ENCODE results near the gene CHD1. TPM values are rescaled to one million over a fixed set of nuclear protein-coding genes. Genes with fewer than 3 reads are reported as not detected.
"Not testable (repeated sequence)": the region's sequence is repeated elsewhere in the genome, so short reads cannot be mapped to it uniquely, and the experiment has no call there.

CHD1 gene
- 10 to 100 TPM; 51.1 to 72.0 (median 68.1) TPM for polyA plus RNA-seq (ENCODE audit: insufficient read length in 4 of 4)

DNA sequence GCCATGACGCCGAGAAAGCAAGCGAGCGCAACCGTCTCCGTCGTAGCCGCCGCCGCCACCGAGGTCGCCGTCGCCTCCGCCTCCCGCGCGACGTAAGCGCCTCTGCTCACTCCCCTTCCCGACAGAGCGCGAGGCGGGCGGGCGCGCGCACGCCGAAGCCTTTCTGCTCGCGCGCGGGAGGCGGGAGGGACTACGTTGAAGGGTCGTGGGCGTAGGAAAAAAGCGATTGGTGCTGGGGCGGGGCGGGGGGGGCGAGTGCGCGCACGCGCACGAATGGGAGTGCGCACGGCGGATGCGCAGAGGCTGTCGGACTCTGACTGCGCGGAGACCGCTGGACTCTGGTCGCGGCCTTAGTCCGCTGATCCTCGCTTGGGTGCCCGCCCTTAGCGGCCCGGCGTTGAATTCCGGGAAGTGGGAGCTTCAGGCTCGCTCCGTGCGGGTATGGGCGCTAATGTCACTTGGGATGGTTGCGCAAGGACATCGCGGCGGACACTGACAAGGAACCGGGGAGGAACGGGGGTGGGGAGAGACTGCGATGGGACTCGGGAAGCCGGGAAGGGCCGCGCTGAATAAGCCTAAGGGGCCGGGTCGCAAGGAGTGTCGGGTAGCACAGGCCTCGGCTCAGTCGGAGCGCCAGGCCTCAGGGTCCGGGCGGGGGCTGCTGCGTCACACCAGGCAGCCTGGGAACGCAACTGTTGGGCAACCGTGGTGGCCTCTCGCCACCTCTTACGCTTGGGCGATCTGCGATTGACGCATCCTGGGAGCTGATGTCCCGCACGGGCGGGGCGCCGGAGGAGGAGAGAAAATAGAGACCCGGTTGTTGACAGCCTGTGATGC lies at the start of gene CHD1:
Gene CHD1 (minus strand): TSS at position 135 of the 837 bp plus-strand sequence. CDS start 2,621 bp downstream, outside the sequence.
- peak; percentile 91 to 94 (median 92) for DNase-seq (ENCODE audit: low read depth in 4 of 4, low spot score in 3 of 4)

DNA sequence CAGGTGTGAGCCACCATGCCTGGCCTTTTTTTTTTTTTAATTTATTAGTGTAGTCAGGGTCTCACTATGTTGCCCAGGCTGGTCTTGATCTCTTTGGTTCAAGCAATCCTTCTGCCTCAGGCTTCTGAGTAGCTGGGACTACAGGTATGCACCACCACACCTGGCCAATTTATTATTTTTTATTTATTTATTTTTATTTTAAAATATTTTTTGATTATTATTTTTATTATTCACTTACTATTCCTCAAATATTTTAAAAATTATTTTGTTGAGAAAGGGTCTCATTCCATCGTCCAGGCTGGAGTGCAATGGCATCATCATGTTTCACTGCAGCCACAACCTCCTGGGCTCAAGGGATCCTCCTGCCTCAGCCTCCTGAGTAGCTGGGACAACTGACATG lies 49.7 kb upstream of the CHD1 start:
- no peak for DNase-seq (ENCODE audit: low read depth in 4 of 4, low spot score in 3 of 4)

DNA sequence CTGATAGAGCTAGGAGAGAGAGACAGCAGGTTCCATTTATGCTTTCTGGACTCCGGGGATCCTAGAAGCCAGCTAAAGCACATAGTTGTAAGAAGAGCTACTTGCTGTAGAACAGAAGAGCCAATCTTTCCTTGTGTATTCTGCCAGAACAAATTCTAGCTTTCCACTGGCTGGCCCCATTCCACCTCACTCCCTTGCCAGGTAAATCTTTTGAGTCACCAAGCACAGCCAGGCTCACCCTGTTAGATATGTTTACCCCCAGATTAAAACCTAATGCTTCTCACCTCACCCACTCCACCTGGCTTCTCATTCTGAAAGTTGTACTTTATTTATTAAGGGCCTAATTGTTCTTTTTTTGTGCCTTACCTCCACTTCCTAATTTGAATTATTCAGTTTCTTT lies 48.9 kb upstream of the CHD1 start:
- no peak for DNase-seq (ENCODE audit: low read depth in 4 of 4, low spot score in 3 of 4)

DNA sequence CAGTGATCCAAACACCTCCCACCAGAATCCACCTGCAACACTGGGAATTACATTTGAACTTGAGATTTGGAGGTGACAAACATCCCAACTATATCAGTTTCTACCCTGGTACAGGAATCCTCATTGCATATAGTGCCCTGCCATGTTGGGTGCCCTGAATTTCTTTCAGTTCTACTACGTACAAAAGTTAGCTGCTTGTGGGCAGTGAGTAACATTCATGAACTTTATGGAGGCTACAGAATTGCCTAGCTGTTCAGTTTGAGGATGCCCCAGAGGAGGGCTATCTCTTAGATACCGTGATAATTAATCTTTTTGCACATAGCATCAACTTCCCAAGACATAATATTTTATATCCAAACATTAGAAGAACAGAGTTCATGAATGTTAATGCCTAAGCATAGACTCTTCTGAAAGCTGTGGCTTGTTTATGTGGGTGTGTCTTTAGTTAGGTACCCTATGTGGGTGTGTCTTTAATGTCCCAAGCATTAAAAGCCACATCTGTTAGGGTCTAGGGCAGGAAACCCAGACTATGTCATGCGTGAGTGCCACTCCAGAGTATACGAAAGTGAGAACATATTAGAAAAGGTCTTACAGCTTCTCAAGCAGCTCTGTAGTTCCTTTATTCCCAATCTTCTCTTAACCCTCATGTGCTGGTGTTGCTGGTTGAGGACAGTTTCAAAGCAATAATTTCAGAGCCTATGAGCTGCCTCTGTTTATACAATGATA lies 47.0 kb upstream of the CHD1 start:
- DNase-seq (ENCODE audit: low read depth in 4 of 4, low spot score in 3 of 4), result no peak

DNA sequence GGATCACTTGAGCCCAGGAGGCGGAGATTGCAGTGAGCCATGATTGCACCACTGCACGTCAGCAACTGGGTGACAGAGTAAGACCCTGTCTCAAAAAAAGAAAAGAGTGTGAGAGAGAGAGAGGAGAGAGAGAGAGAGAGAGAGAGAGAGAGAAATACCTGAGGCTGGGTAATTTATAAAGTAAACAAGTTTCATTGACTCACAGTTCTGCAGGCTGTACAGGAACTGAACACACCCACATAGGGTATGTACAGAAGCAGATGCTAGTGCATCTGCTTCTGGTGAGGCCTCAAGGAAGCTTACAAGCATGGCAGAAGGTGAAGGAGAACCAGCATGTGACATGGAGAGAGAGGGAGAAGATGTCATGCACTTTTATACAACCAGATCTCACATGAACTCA lies 46.4 kb upstream of the CHD1 start:
- no peak for DNase-seq (ENCODE audit: low read depth in 4 of 4, low spot score in 3 of 4)

DNA sequence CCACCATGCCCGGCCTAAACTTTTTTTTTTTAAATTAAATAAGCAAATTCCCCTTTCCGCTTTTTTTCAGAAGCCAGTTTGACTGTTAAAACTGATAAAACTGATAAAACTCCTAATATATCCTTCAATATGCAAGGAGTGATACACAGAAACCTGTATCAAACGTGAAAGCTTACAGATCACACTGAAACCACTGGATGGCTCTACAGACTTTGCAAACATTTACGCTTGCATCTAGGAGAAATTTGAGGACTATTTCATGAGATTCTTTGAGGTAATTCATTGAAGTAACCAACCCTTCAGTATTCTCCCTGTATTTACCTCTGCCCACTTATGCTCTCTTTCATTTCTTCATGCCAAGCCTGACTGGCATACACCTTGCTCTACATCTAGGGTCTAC lies 40.6 kb upstream of the CHD1 start:
- DNase-seq (ENCODE audit: low read depth in 4 of 4, low spot score in 3 of 4), result no peak

DNA sequence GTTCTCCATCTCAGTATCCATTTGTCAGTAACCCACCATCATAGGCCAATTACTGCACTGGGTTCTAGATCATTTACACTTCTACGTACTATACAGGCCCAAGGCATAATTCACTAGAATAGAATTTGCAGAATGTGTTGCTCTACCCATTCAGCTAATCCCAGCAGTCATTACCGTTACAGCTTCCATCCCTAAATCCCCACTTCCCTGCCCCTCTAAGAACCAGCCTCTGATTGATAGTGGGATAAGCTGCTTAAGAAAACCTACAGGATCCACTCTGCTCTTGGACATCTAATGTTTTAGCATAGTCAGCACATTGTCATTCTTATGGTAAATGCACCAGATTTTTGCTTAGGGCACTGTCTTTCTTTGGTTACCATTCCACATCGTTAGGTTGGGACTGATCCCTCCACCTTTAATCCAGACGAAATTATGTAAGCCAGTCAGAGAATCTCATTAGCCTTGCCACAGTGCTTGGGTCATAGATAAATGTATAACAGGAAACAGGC lies 39.3 kb upstream of the CHD1 start:
- DNase-seq (ENCODE audit: low read depth in 4 of 4, low spot score in 3 of 4), result no peak

DNA sequence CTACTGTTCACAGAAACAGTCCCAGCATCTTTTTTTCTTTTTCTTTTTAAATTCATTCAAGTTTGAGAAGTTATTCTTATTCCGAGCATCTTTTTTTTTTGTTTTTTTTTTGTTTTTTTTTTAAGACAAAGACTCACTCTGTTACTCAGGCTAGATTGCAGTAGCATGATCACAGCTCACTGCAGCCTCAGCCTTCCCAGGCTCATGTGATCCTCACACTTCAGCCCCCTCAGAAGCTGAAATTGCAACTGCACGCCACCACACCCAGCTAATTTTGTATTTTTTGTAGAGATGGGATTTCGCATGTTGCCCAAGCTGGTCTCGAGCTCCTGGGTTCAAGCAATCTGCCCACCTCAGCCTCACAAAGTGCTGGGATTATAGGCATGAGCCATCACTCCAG lies 36.4 kb upstream of the CHD1 start:
- no peak for DNase-seq (ENCODE audit: low read depth in 4 of 4, low spot score in 3 of 4)

DNA sequence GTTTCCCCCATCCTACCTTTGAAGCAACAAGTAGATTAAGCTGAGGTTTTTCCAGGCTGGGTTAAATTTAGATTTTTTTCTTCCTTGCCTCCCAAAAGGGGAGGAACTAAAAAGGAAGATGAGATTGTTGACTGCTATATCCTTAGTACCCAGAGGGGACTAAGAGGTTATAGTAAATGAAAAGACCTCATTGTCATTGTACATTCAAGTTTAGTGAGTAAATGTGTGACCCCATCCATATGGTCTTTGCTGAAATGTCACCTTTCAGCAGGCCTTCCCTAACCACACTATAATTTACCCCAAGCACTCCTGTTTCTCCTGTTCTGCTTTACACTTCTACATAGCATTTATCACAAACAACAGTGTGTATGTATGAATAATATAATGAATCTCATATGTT lies 35.8 kb upstream of the CHD1 start:
- no peak for DNase-seq (ENCODE audit: low read depth in 4 of 4, low spot score in 3 of 4)

DNA sequence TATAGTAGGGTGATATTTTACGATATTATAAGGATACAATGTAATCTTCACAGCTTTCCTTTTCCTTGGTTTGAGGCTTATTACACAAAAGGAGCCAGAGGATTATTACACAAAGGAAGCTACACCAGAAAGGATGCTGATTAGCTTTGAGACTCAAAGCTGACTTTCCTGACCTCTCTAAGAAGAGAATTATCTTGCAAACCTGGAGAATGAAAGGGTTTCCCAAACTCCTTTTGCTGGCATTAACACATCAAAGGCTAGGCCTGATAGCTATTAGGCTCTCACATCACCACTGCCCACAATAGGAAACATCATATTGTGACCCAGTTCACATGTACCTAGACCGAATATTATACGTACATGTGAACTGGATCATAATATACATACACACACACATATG lies 34.2 kb upstream of the CHD1 start:
- no peak for DNase-seq (ENCODE audit: low read depth in 4 of 4, low spot score in 3 of 4)

DNA sequence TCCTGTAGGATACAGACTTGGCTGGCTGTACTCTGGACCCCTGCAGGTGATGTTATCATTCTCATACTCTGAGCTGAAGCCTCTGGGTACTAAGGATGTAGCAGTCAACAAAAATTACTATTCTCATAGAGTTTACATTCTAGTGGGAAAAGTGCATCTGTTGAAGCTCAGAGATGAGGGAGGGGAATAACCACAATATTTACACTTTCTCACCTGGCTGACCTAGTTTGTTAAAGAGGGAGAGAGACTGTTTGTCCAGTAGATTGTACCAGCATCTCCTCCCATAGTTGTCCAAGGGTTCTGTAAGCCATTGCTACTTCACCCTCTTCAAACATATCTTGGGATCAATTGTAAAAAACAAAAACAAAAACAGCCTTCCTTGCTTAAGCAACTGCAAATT lies 33.8 kb upstream of the CHD1 start:
- DNase-seq (ENCODE audit: low read depth in 4 of 4, low spot score in 3 of 4), result no peak

DNA sequence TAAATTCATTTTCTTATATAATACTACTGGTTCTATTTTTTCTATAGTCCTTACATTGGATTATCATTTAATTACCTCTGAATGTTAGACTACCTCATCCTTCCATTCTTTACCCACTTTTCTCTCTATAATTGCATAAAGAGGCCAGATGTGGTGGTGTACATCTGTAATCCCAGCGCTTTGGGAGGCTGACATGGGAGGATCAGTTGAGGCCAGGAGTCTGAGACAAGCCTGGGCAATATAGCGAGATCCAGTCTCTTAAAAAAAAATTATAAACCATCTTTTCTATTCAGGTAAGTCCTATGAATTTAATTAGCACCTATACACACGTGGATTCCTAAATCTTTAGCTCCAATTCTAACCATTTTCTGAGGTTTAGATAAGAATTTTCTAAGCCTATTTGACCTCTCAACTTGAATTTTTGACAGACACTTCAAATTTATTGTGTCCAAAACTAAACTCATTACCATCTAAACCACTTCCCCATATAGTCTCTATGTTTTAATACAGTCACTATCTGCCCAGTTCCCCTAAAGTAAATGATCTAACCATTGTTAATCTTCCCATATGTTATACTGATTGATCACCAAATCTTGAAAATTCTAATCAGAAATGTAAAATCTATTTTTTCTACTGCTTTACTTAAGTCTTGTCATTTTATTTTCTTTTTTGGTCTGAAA lies 33.0 kb upstream of the CHD1 start:
- no peak for DNase-seq (ENCODE audit: low read depth in 4 of 4, low spot score in 3 of 4)

DNA sequence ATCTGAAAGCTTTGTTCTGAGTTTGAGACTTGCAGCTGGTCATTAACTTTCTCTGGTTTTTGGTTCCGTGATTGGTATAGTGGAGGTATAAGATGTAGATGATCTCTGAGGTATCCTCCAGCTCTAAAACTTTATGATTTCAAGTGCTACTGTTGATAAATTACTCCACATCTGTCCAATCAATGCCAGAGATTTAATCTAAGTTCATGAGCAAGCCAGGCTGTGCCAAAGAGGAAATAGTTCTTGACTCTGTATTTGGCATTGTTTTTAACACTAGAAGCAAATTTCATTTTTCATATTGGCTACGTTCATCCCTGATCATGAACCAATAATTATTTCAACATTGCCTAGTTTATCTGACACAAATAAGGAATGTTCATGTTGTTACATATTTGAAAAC lies 28.5 kb upstream of the CHD1 start:
- no peak for DNase-seq (ENCODE audit: low read depth in 4 of 4, low spot score in 3 of 4)

DNA sequence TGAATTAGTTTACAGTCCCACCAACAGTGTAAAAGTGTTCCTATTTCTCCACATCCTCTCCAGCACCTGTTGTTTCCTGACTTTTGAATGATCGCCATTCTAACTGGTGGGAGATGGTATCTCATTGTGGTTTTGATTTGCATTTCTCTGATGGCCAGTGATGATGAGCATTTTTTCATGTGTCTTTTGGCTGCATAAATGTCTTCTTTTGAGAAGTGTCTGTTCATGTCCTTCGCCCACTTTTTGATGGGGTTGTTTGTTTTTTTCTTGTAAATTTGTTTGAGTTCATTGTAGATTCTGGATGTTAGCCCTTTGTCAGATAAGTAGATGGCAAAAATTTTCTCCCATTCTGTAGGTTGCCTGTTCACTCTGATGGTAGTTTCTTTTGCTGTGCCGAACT lies 27.1 kb upstream of the CHD1 start:
- DNase-seq (ENCODE audit: low read depth in 4 of 4, low spot score in 3 of 4), result not testable (repeated sequence)

DNA sequence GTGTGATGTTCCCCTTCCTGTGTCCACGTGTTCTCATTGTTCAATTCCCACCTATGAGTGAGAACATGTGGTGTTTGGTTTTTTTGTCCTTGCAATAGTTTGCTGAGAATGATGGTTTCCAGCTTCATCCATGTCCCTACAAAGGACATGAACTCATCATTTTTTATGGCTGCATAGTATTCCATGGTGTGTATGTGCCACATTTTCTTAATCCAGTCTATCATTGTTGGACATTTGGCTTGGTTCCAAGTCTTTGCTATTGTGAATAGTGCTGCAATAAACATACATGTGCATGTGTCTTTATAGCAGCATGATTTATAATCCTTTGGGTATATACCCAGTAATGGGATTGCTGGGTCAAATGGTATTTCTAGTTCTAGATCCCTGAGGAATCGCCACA lies 26.7 kb upstream of the CHD1 start:
- not testable (repeated sequence) for DNase-seq (ENCODE audit: low read depth in 4 of 4, low spot score in 3 of 4)

DNA sequence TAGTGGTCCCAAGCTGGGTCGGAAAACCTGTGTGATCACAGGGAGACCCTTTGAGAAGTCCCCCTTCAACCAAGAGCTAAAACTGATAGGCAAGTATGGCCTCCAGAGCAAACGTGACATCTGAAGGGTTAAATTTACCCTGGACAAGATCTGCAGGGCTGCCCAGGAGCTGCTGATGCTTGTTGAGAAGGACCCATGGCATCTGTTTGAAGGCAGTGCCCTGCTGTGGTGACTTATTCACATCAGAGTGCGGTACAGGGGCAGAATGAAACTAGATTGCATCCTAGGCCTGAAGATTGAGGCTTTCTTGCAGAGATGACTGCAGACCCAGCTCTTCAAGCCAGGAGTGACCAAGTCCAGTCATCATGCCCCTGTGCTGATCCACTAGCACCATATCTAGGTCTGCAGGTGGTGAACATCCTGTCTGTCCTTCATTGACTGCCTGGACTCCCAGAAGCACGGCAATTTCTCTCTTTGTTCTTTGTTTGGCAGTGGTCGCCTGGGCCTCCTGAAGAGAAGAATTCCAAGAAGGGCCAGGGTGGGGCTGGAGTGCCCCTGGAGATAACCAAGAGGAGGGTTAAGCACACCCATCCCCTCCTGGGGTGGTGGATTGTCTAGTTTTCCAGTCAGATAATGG lies 25.7 kb upstream of the CHD1 start:
- DNase-seq (ENCODE audit: low read depth in 4 of 4, low spot score in 3 of 4), result no peak

DNA sequence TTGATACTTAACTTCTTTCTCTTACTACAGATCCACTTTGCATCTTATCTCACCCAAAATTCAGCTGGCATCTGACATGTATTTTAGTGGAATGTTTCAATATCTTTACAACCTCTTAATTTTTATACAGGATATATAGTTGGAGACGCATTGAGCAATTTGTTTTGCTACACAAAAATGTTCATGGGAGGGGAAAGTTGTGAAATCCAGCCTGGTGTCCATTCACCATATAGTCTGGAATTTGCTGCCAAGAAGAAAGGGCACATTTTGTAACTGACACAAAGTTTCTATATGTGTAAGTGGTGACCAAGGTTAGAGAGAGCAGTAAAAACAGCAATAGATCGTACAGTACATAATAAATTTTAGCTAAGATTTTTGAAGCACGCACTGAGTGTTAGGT lies 14.0 kb upstream of the CHD1 start:
- no peak for DNase-seq (ENCODE audit: low read depth in 4 of 4, low spot score in 3 of 4)

DNA sequence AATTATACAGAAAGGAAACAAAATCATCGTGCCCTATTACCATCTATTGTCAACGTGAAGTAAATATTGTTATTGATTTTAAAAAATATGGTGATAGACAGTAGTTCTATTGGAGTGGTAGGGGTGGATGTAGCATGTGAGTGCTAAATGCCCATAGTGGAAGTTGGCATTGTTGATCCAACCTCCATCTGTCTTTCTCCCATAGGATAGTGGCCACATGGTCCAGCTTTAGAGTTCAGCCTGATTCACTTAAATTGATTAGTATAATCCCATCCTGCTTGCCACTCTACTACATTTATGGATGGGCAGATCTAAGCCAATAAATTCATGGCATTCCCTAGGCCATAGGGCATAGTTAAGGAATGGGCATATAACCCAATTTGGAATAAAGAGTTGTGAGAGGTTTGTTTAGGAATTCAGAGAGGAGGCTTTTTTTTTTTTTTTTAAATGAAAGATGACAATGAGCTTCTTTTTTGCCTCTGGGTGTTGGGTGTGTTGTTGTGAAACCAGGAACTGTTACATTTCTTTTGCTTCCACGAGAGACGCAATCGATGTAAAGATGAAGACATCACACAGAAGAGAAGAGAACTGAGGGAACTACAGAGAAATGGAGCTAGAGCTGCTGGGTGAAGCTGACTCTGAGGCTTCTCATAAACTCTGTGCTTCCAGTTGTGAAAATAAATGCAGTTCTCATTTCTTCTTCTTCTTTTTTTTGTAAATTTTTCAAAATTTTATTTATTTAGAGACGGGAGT lies 12.5 kb upstream of the CHD1 start:
- no peak for DNase-seq (ENCODE audit: low read depth in 4 of 4, low spot score in 3 of 4)

DNA sequence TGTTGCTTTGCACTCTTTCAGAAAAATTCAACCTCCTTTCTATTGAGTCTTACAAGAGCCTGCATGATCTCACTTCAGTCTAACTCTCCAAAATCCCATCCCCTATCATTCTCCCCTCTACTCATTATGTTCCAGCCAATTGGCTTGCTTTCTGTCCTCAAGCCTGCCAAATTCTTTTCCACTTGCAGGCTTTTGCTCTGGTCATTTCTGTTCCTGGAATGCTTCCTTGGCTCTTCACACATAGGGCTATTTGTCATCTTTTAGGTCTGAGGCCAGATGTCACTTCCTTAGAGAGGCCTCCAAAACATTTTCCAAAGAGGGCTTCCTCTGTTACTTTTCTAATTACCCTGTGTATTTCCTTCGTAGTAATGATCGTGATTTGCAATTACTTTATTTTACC lies 11.8 kb upstream of the CHD1 start:
- DNase-seq (ENCODE audit: low read depth in 4 of 4, low spot score in 3 of 4), result no peak

DNA sequence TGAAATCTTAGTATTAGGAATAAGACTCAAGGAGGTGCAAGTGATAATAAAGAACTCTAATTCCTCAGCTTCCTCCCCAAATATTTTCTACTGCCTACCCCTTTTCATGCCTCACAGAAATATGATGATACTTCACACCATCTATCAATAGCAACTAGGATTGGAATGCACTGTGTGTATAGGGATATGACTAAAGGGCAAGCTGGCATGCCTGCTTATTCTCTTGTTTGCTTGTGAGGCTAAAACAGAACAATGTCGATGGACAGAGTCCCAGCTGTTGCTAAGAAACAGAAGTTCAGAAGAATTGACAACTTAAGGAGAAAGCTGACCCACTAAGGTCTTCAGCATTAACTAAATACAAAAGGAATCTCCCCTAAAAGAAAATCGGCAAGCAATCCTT lies 9.7 kb upstream of the CHD1 start:
- no peak for DNase-seq (ENCODE audit: low read depth in 4 of 4, low spot score in 3 of 4)

All from right renal pelvis (tissue), 4 donors.